IMR-90 (cell line): ENCODE measurements around the gene STRA6. TPM values are rescaled to one million over a fixed set of nuclear protein-coding genes. Genes with fewer than 3 reads are reported as not detected.

Source experiments
- ATAC-seq: fragments of 200-7000 bp; cut with Tn5 transposase; 2 replicates; pipeline ENCODE4 v1.9.1; 2020; ENCODE audit warnings: low read depth, mild to moderate bottlenecking, moderate library complexity
- BruUV-seq: library from RNA; stranded (reverse); fragments of 400-500 nt; replicated peaks from 2 replicates; lab custom pipeline; 2021; lab: Mats Ljungman, UMichigan
- CTCF ChIA-PET: fragments of 300-600 bp; formaldehyde crosslinking; extraction: SDS; loops from one replicate; lab custom pipeline; 2021; ENCODE audit warnings: antibody characterized with exemption; lab: Yijun Ruan, JAX
- POLR2A ChIA-PET: fragments of 300-600 bp; sonication (Branson Sonifier 250); formaldehyde crosslinking; loops from one replicate; lab custom pipeline; 2022; ENCODE audit warnings: antibody characterized with exemption; ENCODE audit not compliant: unreplicated experiment; lab: Charles Lee
- DNase-seq: peaks from one replicate; pipeline ENCODE4 v3.0.0; 2013
- H2AFZ ChIP-seq: replicated peaks from 2 replicates; pipeline ENCODE3; 2013; ENCODE audit warnings: low read length, mild to moderate bottlenecking; ENCODE audit not compliant: poor library complexity
- H2AK5ac ChIP-seq: 2 replicates; pipeline ENCODE4 v1.6.1; 2013; ENCODE audit warnings: low read depth, low read length, inconsistent platforms
- H2AK9ac ChIP-seq: replicated peaks from 2 replicates; pipeline ENCODE3; 2013; ENCODE audit warnings: mild to moderate bottlenecking, low read depth, low read length, moderate library complexity; ENCODE audit not compliant: poor library complexity
- H2BK120ac ChIP-seq: 2 replicates; pipeline ENCODE4 v1.6.1; 2013; ENCODE audit warnings: low read depth, low read length, inconsistent platforms
- H2BK15ac ChIP-seq: 3 replicates; pipeline ENCODE4 v1.6.1; 2013; ENCODE audit warnings: low read depth, low read length, inconsistent platforms
- H2BK20ac ChIP-seq: 2 replicates; pipeline ENCODE4 v1.6.1; 2013; ENCODE audit warnings: low read depth, mild to moderate bottlenecking, inconsistent platforms, low read length, moderate library complexity
- H2BK5ac ChIP-seq: 2 replicates; pipeline ENCODE4 v1.6.1; 2013; ENCODE audit warnings: mild to moderate bottlenecking, low read depth, low read length, inconsistent platforms; ENCODE audit not compliant: poor library complexity, severe bottlenecking
- H3K14ac ChIP-seq: replicated peaks from 2 replicates; pipeline ENCODE4 v1.6.1; 2013; ENCODE audit warnings: low read depth, low read length, inconsistent platforms
- H3K18ac ChIP-seq: 2 replicates; pipeline ENCODE4 v1.6.1; 2013; ENCODE audit warnings: low read depth, low read length, control low read depth
- H3K23ac ChIP-seq: 2 replicates; pipeline ENCODE4 v1.6.1; 2013; ENCODE audit warnings: low read depth, low read length, inconsistent platforms
- H3K27ac ChIP-seq: 2 replicates; pipeline ENCODE4 v1.5.1; 2013; ENCODE audit warnings: mild to moderate bottlenecking, control low read depth, low read length; ENCODE audit not compliant: insufficient read depth
- H3K27me3 ChIP-seq: 2 replicates; pipeline ENCODE4 v1.6.1; 2013; ENCODE audit warnings: low read length; ENCODE audit not compliant: control insufficient read depth, insufficient read depth
- H3K36me3 ChIP-seq: 2 replicates; pipeline ENCODE4 v1.6.1; 2013; ENCODE audit warnings: low read length, mixed read lengths; ENCODE audit not compliant: control insufficient read depth, insufficient read depth
- H3K4ac ChIP-seq: 2 replicates; pipeline ENCODE4 v1.6.1; 2013; ENCODE audit warnings: low read depth, low read length, inconsistent platforms
- H3K4me1 ChIP-seq: 2 replicates; pipeline ENCODE4 v1.6.1; 2013; ENCODE audit warnings: low read length, mixed read lengths; ENCODE audit not compliant: control insufficient read depth, insufficient read depth
- H3K4me2 ChIP-seq: 2 replicates; pipeline ENCODE4 v1.6.1; 2013; ENCODE audit warnings: low read depth, mild to moderate bottlenecking, control low read depth, low read length, moderate library complexity
- H3K4me3 ChIP-seq: 2 replicates; pipeline ENCODE4 v1.5.1; 2013; ENCODE audit warnings: low read depth, mild to moderate bottlenecking, control low read depth, low read length, moderate library complexity; ENCODE audit not compliant: insufficient read depth
- H3K56ac ChIP-seq: 2 replicates; pipeline ENCODE4 v1.6.1; 2013; ENCODE audit warnings: low read length, inconsistent platforms; ENCODE audit not compliant: insufficient read depth; ENCODE audit errors: extremely low read depth
- H3K79me1 ChIP-seq, 2 experiments: 2 replicates each; pipeline ENCODE4 v1.6.1; 2013; ENCODE audit warnings: low read length in 2 of 2, inconsistent platforms in 1 of 2, low read depth in 1 of 2
- H3K9ac ChIP-seq: 2 replicates; pipeline ENCODE4 v1.6.1; 2013; ENCODE audit warnings: low read depth, low read length, control low read depth
- H3K9me1 ChIP-seq: 2 replicates; pipeline ENCODE4 v1.6.1; 2013; ENCODE audit warnings: low read length, inconsistent platforms; ENCODE audit not compliant: insufficient read depth
- H3K9me3 ChIP-seq: 2 replicates; pipeline ENCODE4 v1.6.1; 2013; ENCODE audit warnings: low read length; ENCODE audit not compliant: control insufficient read depth, insufficient read depth
- H4K20me1 ChIP-seq: 2 replicates; pipeline ENCODE4 v1.6.1; 2013; ENCODE audit warnings: low read length, inconsistent platforms; ENCODE audit not compliant: insufficient read depth
- H4K5ac ChIP-seq: 2 replicates; pipeline ENCODE4 v1.6.1; 2013; ENCODE audit warnings: mild to moderate bottlenecking, low read depth, low read length, control low read depth
- H4K8ac ChIP-seq, 2 experiments: 2 replicates each; pipeline ENCODE4 v1.6.1; 2013; ENCODE audit warnings: low read depth in 2 of 2, low read length in 2 of 2, control low read depth in 1 of 2, inconsistent platforms in 1 of 2
- H4K91ac ChIP-seq: 2 replicates; pipeline ENCODE4 v1.6.1; 2013; ENCODE audit warnings: low read depth, low read length, inconsistent platforms; ENCODE audit not compliant: insufficient read depth
- BHLHE40 ChIP-seq: fragments of 150-350 bp; IDR thresholded peaks from 2 replicates; pipeline ENCODE4 v1.6.1; 2016; ENCODE audit warnings: mild to moderate bottlenecking, low read depth, low read length
- CEBPB ChIP-seq: IDR thresholded peaks from 2 replicates; pipeline ENCODE4 v1.6.1; 2012; ENCODE audit warnings: low read depth, low read length, improper control_type of control experiment
- CHD1 ChIP-seq: IDR thresholded peaks from 2 replicates; pipeline ENCODE4 v1.6.1; 2012; ENCODE audit warnings: low read depth, low read length, improper control_type of control experiment
- MAFK ChIP-seq: IDR thresholded peaks from 2 replicates; pipeline ENCODE4 v1.6.1; 2012; ENCODE audit warnings: low read depth, low read length, improper control_type of control experiment
- MAZ ChIP-seq: IDR thresholded peaks from 2 replicates; pipeline ENCODE4 v1.6.1; 2012; ENCODE audit warnings: low read depth, mild to moderate bottlenecking, low read length, improper control_type of control experiment, moderate library complexity, borderline replicate concordance
- MXI1 ChIP-seq: IDR thresholded peaks from 2 replicates; pipeline ENCODE4 v1.6.1; 2012; ENCODE audit warnings: low read depth, mild to moderate bottlenecking, low read length, moderate library complexity, borderline replicate concordance
- POLR2A ChIP-seq: IDR thresholded peaks from 2 replicates; pipeline ENCODE4 v1.6.1; 2012; ENCODE audit warnings: mild to moderate bottlenecking, low read depth, low read length
- RAD21 ChIP-seq: IDR thresholded peaks from 2 replicates; pipeline ENCODE4 v1.6.1; 2012; ENCODE audit warnings: low read length, improper control_type of control experiment
- RCOR1 ChIP-seq: IDR thresholded peaks from 2 replicates; pipeline ENCODE4 v1.6.1; 2012; ENCODE audit warnings: mild to moderate bottlenecking, low read length, improper control_type of control experiment; ENCODE audit not compliant: insufficient replicate concordance
- RFX5 ChIP-seq: IDR thresholded peaks from 2 replicates; pipeline ENCODE4 v1.8.0; 2012; ENCODE audit warnings: low read depth, mild to moderate bottlenecking, low read length, moderate library complexity
- SMC3 ChIP-seq: fragments of 150-350 bp; IDR thresholded peaks from 2 replicates; pipeline ENCODE4 v1.6.1; 2016; ENCODE audit warnings: low read depth, mild to moderate bottlenecking, antibody characterized with exemption, low read length, moderate library complexity
- WGBS, 2 experiments: methylation state at CpG; one replicate each; pipeline versions ENCODE4 v1.1.5 to v1.1.7; 2013; ENCODE audit warnings: missing lambda C conversion rate in 2 of 2; ENCODE audit not compliant: insufficient read length in 1 of 2; ENCODE audit errors: extremely low coverage in 2 of 2; 5-methylcytosine and 5-hydroxymethylcytosine counted together
- dilution Hi-C: fragments of 300-500 bp; cut with HindIII; formaldehyde crosslinking; loops from one replicate; pipeline ENCODE4 v1.14.3; 2018; ENCODE audit warnings: low sequenced_read_pairs; ENCODE audit not compliant: unreplicated experiment
- in situ Hi-C: fragments of 300-500 bp; cut with MboI; formaldehyde crosslinking; loops from 3 replicates; pipeline ENCODE4 v1.14.3; 2019; ENCODE audit warnings: low sequenced_read_pairs, inconsistent platforms, mixed read lengths
- intact Hi-C: fragments of 100-400 bp; cut with micrococcal nuclease; formaldehyde crosslinking; loops from 2 replicates; pipeline ENCODE4 v1.10.0; 2022
- polyA plus RNA-seq, 3 experiments: library from polyadenylated mRNA; depleted of rRNA; stranded (reverse); fragments of >200 nt; gene quantifications; 2 replicates each; pipeline ENCODE4 v1.2.3, GENCODE V29; 2012; ENCODE audit warnings: low replicate concordance in 1 of 3
- total RNA-seq: library from RNA; depleted of rRNA; stranded (reverse); fragments of >200 nt; gene quantifications from 2 replicates; pipeline ENCODE4 v1.2.3, GENCODE V29; 2012
- TF ChIP-seq, protein P1 (sequence below): conservative IDR thresholded peaks from 2 replicates; pipeline ENCODE4 v1.5.1; 2012; ENCODE audit warnings: mild to moderate bottlenecking, low read depth, low read length, improper control_type of control experiment

The STRA6 gene
- total and polyA plus RNA-seq, 2 of the 4 experiments (the other 2 are of a cell fraction) = 0.17 TPM; not detected in 1

DNA sequence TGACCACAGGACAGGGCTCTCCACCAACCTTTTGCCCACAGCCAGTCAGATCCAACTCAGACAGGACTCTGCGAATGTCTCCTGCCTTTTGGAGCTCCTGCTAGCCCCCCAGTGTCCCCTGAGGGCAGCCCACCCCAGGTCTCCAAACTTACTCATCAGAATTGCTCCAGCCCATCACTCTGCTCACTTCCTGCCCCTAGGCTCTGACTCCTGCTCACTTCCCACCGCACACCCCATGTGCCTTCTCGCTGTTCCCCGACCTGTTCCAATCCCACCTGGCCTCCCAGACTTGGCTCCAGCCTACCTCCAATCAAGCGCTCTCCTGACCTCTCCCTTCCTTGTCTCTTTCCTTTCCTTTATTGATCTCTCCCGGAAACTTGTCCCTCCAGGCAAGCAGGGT is 5.9 kb upstream of the STRA6 start:
- no peak overlapping the region for H3K18ac ChIP-seq
- intact Hi-C loops (no loop called here), dilution Hi-C loops (no loop called here), in situ Hi-C loops (no loop called here)
- no peaks in the 10 kb centered on the region for H3K79me1 ChIP-seq
- no peak overlapping the region for H3K9ac ChIP-seq
- no peak overlapping the region for H3K27ac ChIP-seq
- H4K20me1 ChIP-seq = no peaks in the 10 kb centered on the region
- H3K23ac ChIP-seq = no peak overlapping the region
- H3K4me2 ChIP-seq = no peak overlapping the region
- no peak overlapping the region for H2BK20ac ChIP-seq
- no TSS peak for BruUV-seq
- ChIA-PET CTCF (no interaction called here), POLR2A (no interaction called here)
- no peak overlapping the region; the same call in 1 of the 2 replicates for H2AK5ac ChIP-seq
- no peak overlapping the region for H4K91ac ChIP-seq
- no peaks in the 10 kb centered on the region for H3K9me3 ChIP-seq
- no peak for TF ChIP-seq POLR2A
- no peak for TF ChIP-seq MAFK
- no peak for TF ChIP-seq CEBPB
- TF ChIP-seq RCOR1 = no peak
- TF ChIP-seq RFX5 = no peak
- TF ChIP-seq CHD1 = no peak
- TF ChIP-seq, protein P1, sequence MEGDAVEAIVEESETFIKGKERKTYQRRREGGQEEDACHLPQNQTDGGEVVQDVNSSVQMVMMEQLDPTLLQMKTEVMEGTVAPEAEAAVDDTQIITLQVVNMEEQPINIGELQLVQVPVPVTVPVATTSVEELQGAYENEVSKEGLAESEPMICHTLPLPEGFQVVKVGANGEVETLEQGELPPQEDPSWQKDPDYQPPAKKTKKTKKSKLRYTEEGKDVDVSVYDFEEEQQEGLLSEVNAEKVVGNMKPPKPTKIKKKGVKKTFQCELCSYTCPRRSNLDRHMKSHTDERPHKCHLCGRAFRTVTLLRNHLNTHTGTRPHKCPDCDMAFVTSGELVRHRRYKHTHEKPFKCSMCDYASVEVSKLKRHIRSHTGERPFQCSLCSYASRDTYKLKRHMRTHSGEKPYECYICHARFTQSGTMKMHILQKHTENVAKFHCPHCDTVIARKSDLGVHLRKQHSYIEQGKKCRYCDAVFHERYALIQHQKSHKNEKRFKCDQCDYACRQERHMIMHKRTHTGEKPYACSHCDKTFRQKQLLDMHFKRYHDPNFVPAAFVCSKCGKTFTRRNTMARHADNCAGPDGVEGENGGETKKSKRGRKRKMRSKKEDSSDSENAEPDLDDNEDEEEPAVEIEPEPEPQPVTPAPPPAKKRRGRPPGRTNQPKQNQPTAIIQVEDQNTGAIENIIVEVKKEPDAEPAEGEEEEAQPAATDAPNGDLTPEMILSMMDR = no peak
- TF ChIP-seq BHLHE40 = no peak
- TF ChIP-seq SMC3 = no peak
- no peak for TF ChIP-seq RAD21
- TF ChIP-seq MXI1 = no peak
- no peak for TF ChIP-seq MAZ
- no peak overlapping the region for H4K5ac ChIP-seq
- no peak overlapping the region for H4K8ac ChIP-seq
- peaks cover 14% of the 10 kb centered on the region for H3K27me3 ChIP-seq
- WGBS, 2 experiments = 84% methylated on average over 4 of the region's 6 CpGs; no CpG with 5 or more reads in 1 of the 2 experiments
- H3K56ac ChIP-seq = no peak overlapping the region
- no peak overlapping the region for H2AFZ ChIP-seq
- H2BK15ac ChIP-seq = no peak overlapping the region
- H2BK120ac ChIP-seq = no peak overlapping the region
- H2BK5ac ChIP-seq = no peak overlapping the region
- H2AK9ac ChIP-seq = no peak overlapping the region
- no peak overlapping the region for H3K4me3 ChIP-seq
- no peaks in the 10 kb centered on the region for H3K36me3 ChIP-seq
- DNase-seq = no peak
- no peak overlapping the region for H3K4ac ChIP-seq
- ATAC-seq = no peak
- no peak overlapping the region for H3K14ac ChIP-seq
- no peaks in the 10 kb centered on the region for H3K9me1 ChIP-seq
- H3K4me1 ChIP-seq = peaks cover 12% of the 10 kb centered on the region
